Colonic mucosa (tissue), 4 donors: Measurements from ENCODE around the gene THAP11. TPM values are rescaled to one million over a fixed set of nuclear protein-coding genes. Genes with fewer than 3 reads are reported as not detected.
A peak's percentile ranks its signal among the peaks of the same experiment; 100 is the strongest.

ENCODE experiments used
- DNase-seq: peaks from one replicate; pipeline ENCODE4 v3.0.0-alpha.2; 2020
- H3K27ac ChIP-seq: fragments of 200-600 bp; one replicate; pipeline ENCODE4 v1.8.0; 2021
- H3K27me3 ChIP-seq: fragments of 200-600 bp; one replicate; pipeline ENCODE4 v1.8.0; 2021
- H3K36me3 ChIP-seq: fragments of 200-600 bp; one replicate; pipeline ENCODE4 v1.8.0; 2021
- H3K4me1 ChIP-seq: fragments of 200-600 bp; one replicate; pipeline ENCODE4 v1.8.0; 2021; ENCODE audit warnings: mild to moderate bottlenecking
- H3K4me3 ChIP-seq: fragments of 200-600 bp; one replicate; pipeline ENCODE4 v1.8.0; 2021
- H3K9ac ChIP-seq, 2 donors: one replicate each; pipeline ENCODE4 v1.7.0; 2013; ENCODE audit warnings: control low read depth in 2 of 2, low read depth in 2 of 2, low read length in 2 of 2
- H3K9me3 ChIP-seq: fragments of 200-600 bp; one replicate; pipeline ENCODE4 v1.8.0; 2021
- intact Hi-C: fragments of 100-400 bp; cut with DNase I; formaldehyde crosslinking; loops from one replicate; pipeline ENCODE4 v1.14.1; 2022
- total RNA-seq, 2 donors: library from RNA; stranded (reverse); fragmentation: NEBNext Ultra II Directional in 1 of 2; extraction: Animal tissue kit (Norgen Biotek cat#: 25700) in 1 of 2; gene quantifications; one replicate each; pipeline ENCODE4 v1.2.1, GENCODE V29; 2021
- TF ChIP-seq, protein P1 (sequence below): fragments of 200-600 bp; IDR thresholded peaks from one replicate; pipeline ENCODE4 v1.8.0; 2022; ENCODE audit warnings: antibody characterized with exemption, mild to moderate bottlenecking
- donor health status: healthy.
- donor health status: DM: no; HTN: no; CAD: no.
- donor health status: DM: no; HTN: no; CAD: no.

The THAP11 gene
- total RNA-seq, 2 donors from 2014 or later: 22.0 to 33.2 TPM

DNA sequence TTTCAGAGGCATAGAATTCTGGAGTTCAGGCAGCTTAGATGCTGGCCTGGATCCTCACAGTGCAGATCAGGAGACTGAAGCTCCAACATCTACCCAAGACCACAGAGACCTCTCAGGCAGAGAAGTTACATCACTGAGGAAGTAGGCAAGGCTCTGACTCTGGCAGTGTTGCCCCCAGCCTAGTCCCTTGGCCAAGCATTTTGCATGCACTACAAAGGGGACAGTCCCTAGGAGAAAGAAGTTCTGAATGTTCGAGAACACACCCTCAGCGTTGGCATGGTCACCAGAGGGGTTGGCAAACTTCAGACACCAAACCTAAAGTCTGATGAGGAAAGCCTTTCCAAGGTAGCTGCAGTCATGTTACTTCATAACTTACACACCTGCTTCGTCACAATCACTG, 38.2 kb upstream of the THAP11 start:
- Histone ChIP-seq H3K36me3 (no peaks in the 10 kb centered on the region), H3K4me3 (no peak overlapping the region), H3K27ac (no peak overlapping the region), H3K4me1 (peaks cover 7% of the 10 kb centered on the region), H3K9ac (no peak overlapping the region), H3K9me3 (no peaks in the 10 kb centered on the region), H3K27me3 (no peaks in the 10 kb centered on the region)
- intact Hi-C loops: no loop called here
- no peak for DNase-seq
- TF ChIP-seq, protein P1, sequence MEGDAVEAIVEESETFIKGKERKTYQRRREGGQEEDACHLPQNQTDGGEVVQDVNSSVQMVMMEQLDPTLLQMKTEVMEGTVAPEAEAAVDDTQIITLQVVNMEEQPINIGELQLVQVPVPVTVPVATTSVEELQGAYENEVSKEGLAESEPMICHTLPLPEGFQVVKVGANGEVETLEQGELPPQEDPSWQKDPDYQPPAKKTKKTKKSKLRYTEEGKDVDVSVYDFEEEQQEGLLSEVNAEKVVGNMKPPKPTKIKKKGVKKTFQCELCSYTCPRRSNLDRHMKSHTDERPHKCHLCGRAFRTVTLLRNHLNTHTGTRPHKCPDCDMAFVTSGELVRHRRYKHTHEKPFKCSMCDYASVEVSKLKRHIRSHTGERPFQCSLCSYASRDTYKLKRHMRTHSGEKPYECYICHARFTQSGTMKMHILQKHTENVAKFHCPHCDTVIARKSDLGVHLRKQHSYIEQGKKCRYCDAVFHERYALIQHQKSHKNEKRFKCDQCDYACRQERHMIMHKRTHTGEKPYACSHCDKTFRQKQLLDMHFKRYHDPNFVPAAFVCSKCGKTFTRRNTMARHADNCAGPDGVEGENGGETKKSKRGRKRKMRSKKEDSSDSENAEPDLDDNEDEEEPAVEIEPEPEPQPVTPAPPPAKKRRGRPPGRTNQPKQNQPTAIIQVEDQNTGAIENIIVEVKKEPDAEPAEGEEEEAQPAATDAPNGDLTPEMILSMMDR: no peak

DNA sequence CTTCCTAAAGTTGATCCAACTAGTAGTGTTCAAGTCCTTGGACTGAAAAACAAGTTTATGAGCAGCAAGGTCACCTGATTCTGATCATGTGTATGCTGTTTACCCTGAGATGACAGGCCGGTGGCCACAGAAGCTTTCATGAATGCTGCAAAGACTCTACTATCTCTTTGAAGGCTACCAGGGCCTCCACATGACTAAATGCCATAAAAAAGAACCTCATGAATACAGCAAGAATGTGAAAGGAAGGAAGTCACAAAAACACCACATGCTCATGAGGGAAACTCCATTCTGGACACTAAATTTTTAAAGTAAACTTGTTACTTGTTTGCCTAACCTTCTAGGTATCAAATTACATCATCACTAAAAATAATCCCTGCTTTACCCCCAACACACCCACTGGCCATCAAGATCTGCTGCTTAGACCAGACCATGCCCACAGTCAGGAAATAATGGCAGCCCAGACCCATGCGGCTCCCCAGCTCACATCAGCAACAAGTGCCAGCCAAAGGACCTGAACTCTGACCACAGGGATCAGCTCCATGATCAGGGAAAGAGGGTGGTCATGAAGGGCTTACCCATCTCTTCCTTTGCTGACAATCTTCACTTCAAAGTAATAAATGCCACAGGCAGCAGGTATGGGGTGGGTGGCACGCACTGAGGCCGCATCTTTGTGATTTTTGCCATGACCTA, 37.1 kb upstream of the THAP11 start:
- Histone ChIP-seq H3K36me3 (no peaks in the 10 kb centered on the region), H3K27me3 (no peaks in the 10 kb centered on the region), H3K9ac (no peak overlapping the region), H3K27ac (no peak overlapping the region), H3K9me3 (no peaks in the 10 kb centered on the region), H3K4me1 (peaks cover 7% of the 10 kb centered on the region), H3K4me3 (peak overlapping the region; percentile 100)
- intact Hi-C loops: no loop called here
- TF ChIP-seq, protein P1: no peak
- DNase-seq: no peak

DNA sequence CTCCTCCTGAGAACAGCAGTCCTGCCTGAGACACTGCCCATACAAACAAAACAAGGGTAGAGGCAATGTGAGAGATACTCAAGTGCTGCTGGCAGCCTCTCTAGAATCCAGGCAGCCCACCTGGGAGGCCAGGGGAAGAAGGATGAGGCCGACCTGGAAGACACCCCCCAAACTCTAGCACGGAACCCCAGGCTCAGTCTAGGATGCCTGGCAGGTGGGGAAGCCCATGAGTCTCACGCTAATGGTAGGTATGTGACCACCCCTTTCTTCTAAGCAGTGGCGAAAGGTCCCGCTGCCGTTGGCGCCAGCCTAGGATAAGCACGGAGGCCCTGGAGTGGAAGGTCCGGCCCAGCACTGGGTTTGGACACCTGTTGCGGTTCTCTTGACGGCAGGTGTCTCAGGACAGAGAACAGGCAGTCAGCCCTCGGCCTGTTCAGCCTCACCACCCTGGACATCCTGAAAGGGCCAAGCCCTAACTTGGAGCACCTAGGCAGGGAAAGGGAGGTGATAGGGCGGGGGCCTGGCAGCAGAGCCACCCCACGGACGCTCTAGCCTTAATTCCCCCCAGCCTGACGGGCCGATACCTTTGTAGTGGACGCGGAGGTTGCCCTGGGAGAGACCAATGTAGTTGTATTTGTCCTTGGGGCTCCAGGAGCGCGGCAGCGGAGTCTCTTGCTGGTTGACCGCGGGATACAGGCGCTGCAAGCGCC, 36.2 kb upstream of the THAP11 start:
- DNase-seq: no peak
- H3K4me1 ChIP-seq: peaks cover 7% of the 10 kb centered on the region
- intact Hi-C loops: no loop called here

DNA sequence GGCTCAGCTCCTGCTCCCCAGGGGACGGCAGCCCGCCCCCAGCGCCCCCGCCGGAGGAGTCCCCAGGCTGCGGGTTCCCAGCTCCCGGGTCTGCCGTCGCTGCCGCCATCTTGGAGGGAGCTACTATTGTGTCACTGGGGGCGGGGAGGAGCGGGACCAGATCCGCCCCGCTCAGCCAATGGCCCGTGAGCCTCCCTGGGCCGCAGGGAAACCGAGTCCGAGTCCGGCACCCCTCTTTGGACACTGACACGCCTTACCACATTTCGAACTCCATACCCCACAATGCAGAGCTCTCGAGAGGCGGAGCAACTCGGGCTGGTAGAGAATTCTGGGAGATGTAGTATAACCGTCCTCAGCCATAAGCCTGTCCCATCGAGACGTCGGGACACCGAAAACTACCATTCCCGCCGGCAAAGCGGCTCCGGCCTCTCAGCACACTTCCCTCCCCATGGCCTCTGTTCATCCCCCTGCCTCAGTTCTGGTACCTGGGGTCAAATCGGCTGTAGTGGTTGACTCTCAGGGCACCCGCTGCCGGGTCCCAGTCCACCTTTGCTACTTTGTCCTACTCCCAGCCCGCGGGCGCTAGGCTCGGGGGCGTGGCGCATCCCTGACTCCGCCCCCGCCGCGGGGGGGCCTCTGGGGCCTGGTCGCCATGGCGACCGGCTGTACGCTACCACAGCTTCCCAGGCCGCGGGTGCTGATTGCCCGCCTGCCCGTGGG, 35.5 kb upstream of the THAP11 start, which contains the start of the genes RANBP10 and TSNAXIP1:
Gene RANBP10 (minus strand): TSS at position 133 of the 720 bp plus-strand sequence. CDS start 24 bp downstream, at position 109.
Gene TSNAXIP1 (plus strand): TSS at position 462 of the 720 bp plus-strand sequence. CDS start 261 bp downstream, outside the sequence.
- TF ChIP-seq, protein P1: no peak
- H3K4me1 ChIP-seq: peaks cover 7% of the 10 kb centered on the region
- H3K27ac ChIP-seq: peak within 1 kb of the TSS; percentile 65
- intact Hi-C loops: no loop called here
- peak within 1 kb of the TSS; percentile 87 to 92 for H3K9ac ChIP-seq
- no peaks in the 10 kb centered on the region for H3K9me3 ChIP-seq
- no peaks in the 10 kb centered on the region for H3K36me3 ChIP-seq
- no peaks in the 10 kb centered on the region for H3K27me3 ChIP-seq
- DNase-seq: peak; percentile 96
- peak within 1 kb of the TSS; percentile 100 for H3K4me3 ChIP-seq

More for the DNA sequence above, 36.2 kb upstream of the THAP11 start:
- peak overlapping the region; percentile 65 for H3K27ac ChIP-seq
- H3K9ac ChIP-seq: peak overlapping the region; percentile 87 to 92
- H3K4me3 ChIP-seq: peak overlapping the region; percentile 100
- H3K27me3 ChIP-seq: no peaks in the 10 kb centered on the region
- no peaks in the 10 kb centered on the region for H3K36me3 ChIP-seq
- no peaks in the 10 kb centered on the region for H3K9me3 ChIP-seq
- TF ChIP-seq, protein P1: no peak

DNA sequence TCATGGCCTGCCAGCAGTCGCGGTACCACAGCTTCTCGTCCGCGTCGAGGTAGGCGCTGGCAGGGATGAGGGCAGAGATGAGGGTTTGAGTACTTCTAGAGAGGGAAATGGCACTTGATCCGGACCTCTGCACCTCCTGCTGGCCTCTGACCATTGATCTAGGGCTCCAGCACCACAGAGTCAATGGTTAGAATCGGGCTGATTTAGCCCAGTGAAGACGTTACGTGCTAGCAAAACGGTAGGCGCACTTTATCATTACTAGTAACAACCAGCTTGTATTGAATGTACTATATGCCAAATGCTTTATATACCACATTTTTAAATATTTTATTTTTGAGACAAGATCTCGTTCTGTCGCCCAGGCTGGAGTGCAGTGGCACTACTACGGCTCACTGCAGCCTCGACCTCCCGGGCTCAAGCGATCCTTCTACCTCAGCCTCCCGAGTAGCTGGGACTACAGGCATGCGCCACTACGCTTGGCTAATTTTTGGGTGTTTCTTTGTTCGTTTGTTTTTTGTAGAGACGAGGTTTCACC, 34.9 kb upstream of the THAP11 start:
- H3K36me3 ChIP-seq: no peaks in the 10 kb centered on the region
- peak overlapping the region; percentile 100 for H3K4me3 ChIP-seq
- TF ChIP-seq, protein P1: no peak
- peaks cover 7% of the 10 kb centered on the region for H3K4me1 ChIP-seq
- DNase-seq: no peak
- intact Hi-C loops: no loop called here
- H3K27ac ChIP-seq: peak overlapping the region; percentile 58
- H3K27me3 ChIP-seq: no peaks in the 10 kb centered on the region
- H3K9me3 ChIP-seq: no peaks in the 10 kb centered on the region
- H3K9ac ChIP-seq: peak overlapping the region; percentile 8 to 92
